H1 (cell line): ENCODE results near the gene ANAPC1. TPM values are rescaled to one million over a fixed set of nuclear protein-coding genes. Genes with fewer than 3 reads are reported as not detected.
A peak's percentile ranks its signal among the peaks of the same experiment; 100 is the strongest.

ENCODE experiments used
- CTCF ChIA-PET: fragments of 300-600 bp; sonication (Branson Sonifier 250); formaldehyde crosslinking; loops from one replicate; lab custom pipeline; 2021; ENCODE audit not compliant: partially characterized antibody; lab: Charles Lee
- POLR2A ChIA-PET: fragments of 300-600 bp; sonication (Branson Sonifier 250); formaldehyde crosslinking; loops from one replicate; lab custom pipeline; 2021; ENCODE audit warnings: inconsistent platforms; ENCODE audit not compliant: partially characterized antibody; lab: Charles Lee
- DNase-seq, 2 experiments: peaks; one replicate each; pipeline versions ENCODE4 v3.0.0 to v3.0.0-alpha.2; 2010 to 2022; ENCODE audit warnings: low spot score in 2 of 2, low read depth in 1 of 2, mixed read lengths in 1 of 2
- FAIRE-seq: peaks from 2 replicates; lab custom pipeline; 2011; peaks lifted over from hg19 to GRCh38; lab: Jason Lieb, UNC
- H2AFZ ChIP-seq: 2 replicates; pipeline ENCODE4 v1.8.1; 2012; ENCODE audit warnings: low read length, inconsistent platforms
- H2AK5ac ChIP-seq: 2 replicates; pipeline ENCODE4 v1.6.1; 2013; ENCODE audit warnings: low read depth, low read length
- H2BK120ac ChIP-seq: replicated peaks from 2 replicates; pipeline ENCODE3; 2013; ENCODE audit warnings: low read depth, low read length, inconsistent platforms
- H2BK12ac ChIP-seq: 2 replicates; pipeline ENCODE4 v1.6.1; 2013; ENCODE audit warnings: low read depth, low read length
- H2BK15ac ChIP-seq: 2 replicates; pipeline ENCODE4 v1.6.1; 2013; ENCODE audit warnings: low read length
- H2BK20ac ChIP-seq: 2 replicates; pipeline ENCODE4 v1.6.1; 2013; ENCODE audit warnings: low read length
- H2BK5ac ChIP-seq: 2 replicates; pipeline ENCODE4 v1.6.1; 2013; ENCODE audit warnings: low read depth, low read length
- H3K14ac ChIP-seq: 2 replicates; pipeline ENCODE4 v1.6.1; 2013; ENCODE audit warnings: inconsistent platforms; ENCODE audit not compliant: insufficient read length
- H3K18ac ChIP-seq: 2 replicates; pipeline ENCODE4 v1.6.1; 2013; ENCODE audit warnings: low read length; ENCODE audit errors: extremely low read depth
- H3K23ac ChIP-seq: 2 replicates; pipeline ENCODE4 v1.6.1; 2013; ENCODE audit warnings: inconsistent platforms; ENCODE audit not compliant: insufficient read length
- H3K23me2 ChIP-seq: 2 replicates; pipeline ENCODE4 v1.6.1; 2013; ENCODE audit warnings: low read depth, low read length
- H3K27ac ChIP-seq: 2 replicates; pipeline ENCODE4 v1.6.1; 2011; ENCODE audit warnings: low read depth, low read length, inconsistent platforms
- H3K27me3 ChIP-seq, 4 experiments: replicated peaks in 1 of 4; 1 replicate in 1 of 4; 2 replicates in 3 of 4; pipeline versions ENCODE4 v1.6.1 to v1.8.1; 2011 to 2013; ENCODE audit warnings: low read length in 3 of 4, mild to moderate bottlenecking in 3 of 4, inconsistent platforms in 2 of 4, mixed read lengths in 2 of 4, moderate library complexity in 1 of 4; ENCODE audit not compliant: control insufficient read depth in 3 of 4, insufficient read depth in 3 of 4; ENCODE audit errors: extremely low read depth in 1 of 4
- H3K36me3 ChIP-seq, 4 experiments: 2 replicates each; pipeline versions ENCODE4 v1.6.1 to v1.8.1; 2011 to 2013; ENCODE audit warnings: mild to moderate bottlenecking in 4 of 4, low read length in 3 of 4, moderate library complexity in 2 of 4, control low read depth in 1 of 4, inconsistent platforms in 1 of 4; ENCODE audit not compliant: insufficient read depth in 4 of 4, control insufficient read depth in 2 of 4
- H3K4ac ChIP-seq: replicated peaks from 2 replicates; pipeline ENCODE3; 2013; ENCODE audit warnings: low read length, low read depth, mixed read lengths, inconsistent platforms; ENCODE audit not compliant: insufficient read length
- H3K4me1 ChIP-seq, 4 experiments: replicated peaks in 1 of 4; 1 replicate in 1 of 4; 2 replicates in 3 of 4; pipeline versions ENCODE4 v1.6.1 to v1.8.1; 2011 to 2013; ENCODE audit warnings: low read length in 3 of 4, inconsistent platforms in 2 of 4, mixed read lengths in 1 of 4; ENCODE audit not compliant: insufficient read depth in 4 of 4, control insufficient read depth in 3 of 4
- H3K4me2 ChIP-seq, 2 experiments: 2 replicates each; pipeline versions ENCODE4 v1.6.1 to v1.8.1; 2011 to 2013; ENCODE audit warnings: low read depth in 2 of 2, low read length in 2 of 2, control low read depth in 1 of 2, inconsistent platforms in 1 of 2, mild to moderate bottlenecking in 1 of 2; ENCODE audit not compliant: insufficient read depth in 1 of 2
- H3K4me3 ChIP-seq, 4 experiments: fragments of 200-600, 300-600 bp in 1 of 4; sonication (generic), shearing (Covaris generic), sonication (Bioruptor Twin) in 1 of 4; 2 replicates each; pipeline versions ENCODE4 v1.5.1 to v1.8.1; 2011 to 2016; ENCODE audit warnings: low read length in 4 of 4, low read depth in 3 of 4, control low read depth in 2 of 4, inconsistent platforms in 2 of 4, mild to moderate bottlenecking in 2 of 4, mixed read lengths in 1 of 4, moderate library complexity in 1 of 4; ENCODE audit not compliant: insufficient read depth in 2 of 4; ENCODE audit errors: extremely low read depth in 1 of 4
- H3K56ac ChIP-seq: replicated peaks from 2 replicates; pipeline ENCODE3; 2013; ENCODE audit warnings: low read depth, mild to moderate bottlenecking, mixed read lengths, low read length, inconsistent platforms; ENCODE audit not compliant: insufficient read length
- H3K79me1 ChIP-seq: 2 replicates; pipeline ENCODE4 v1.6.1; 2013; ENCODE audit warnings: low read depth, low read length, control low read depth
- H3K79me2 ChIP-seq, 2 experiments: 2 replicates each; pipeline versions ENCODE4 v1.6.1 to v1.8.1; 2012 to 2013; ENCODE audit warnings: low read length in 2 of 2, mild to moderate bottlenecking in 2 of 2, inconsistent platforms in 1 of 2; ENCODE audit not compliant: insufficient read depth in 2 of 2, control insufficient read depth in 1 of 2
- H3K9ac ChIP-seq, 4 experiments: replicated peaks in 1 of 4; 1 replicate in 1 of 4; 2 replicates in 3 of 4; pipeline versions ENCODE4 v1.6.1 to v1.8.1; 2011 to 2013; ENCODE audit warnings: low read depth in 3 of 4, low read length in 3 of 4, control low read depth in 2 of 4, mild to moderate bottlenecking in 2 of 4, moderate library complexity in 2 of 4, inconsistent platforms in 1 of 4; ENCODE audit errors: extremely low read depth in 1 of 4
- H3K9me3 ChIP-seq, 2 experiments: 2 replicates each; pipeline versions ENCODE4 v1.6.1 to v1.8.1; 2012 to 2013; ENCODE audit warnings: mild to moderate bottlenecking in 2 of 2, moderate library complexity in 2 of 2, control low read depth in 1 of 2, inconsistent platforms in 1 of 2, low read depth in 1 of 2, low read length in 1 of 2, mixed read lengths in 1 of 2; ENCODE audit not compliant: insufficient read depth in 2 of 2
- H4K20me1 ChIP-seq, 2 experiments: replicated peaks in 1 of 2; 2 replicates each; pipeline versions ENCODE3 to v1.8.1; 2011 to 2013; ENCODE audit warnings: inconsistent platforms in 2 of 2, low read length in 2 of 2, mild to moderate bottlenecking in 1 of 2; ENCODE audit not compliant: insufficient read depth in 2 of 2, control insufficient read depth in 1 of 2
- H4K5ac ChIP-seq: 2 replicates; pipeline ENCODE4 v1.6.1; 2013; ENCODE audit warnings: low read length, low read depth, mixed read lengths, inconsistent platforms; ENCODE audit not compliant: insufficient read length
- H4K8ac ChIP-seq: 2 replicates; pipeline ENCODE4 v1.8.0; 2013; ENCODE audit warnings: mild to moderate bottlenecking, moderate library complexity, low read length, inconsistent platforms; ENCODE audit not compliant: insufficient read depth; ENCODE audit errors: extremely low read depth
- H4K91ac ChIP-seq: replicated peaks from 2 replicates; pipeline ENCODE3; 2013; ENCODE audit warnings: low read length, mixed read lengths, inconsistent platforms; ENCODE audit not compliant: insufficient read length
- CBX8 ChIP-seq: fragments of 300-800, 300-1000 bp; sonication (generic); IDR thresholded peaks from 2 replicates; pipeline ENCODE4 v1.7.1; 2016; ENCODE audit warnings: low read depth, low read length, borderline replicate concordance
- CEBPB ChIP-seq: IDR thresholded peaks from 2 replicates; pipeline ENCODE4 v1.6.1; 2012; ENCODE audit warnings: low read depth, low read length
- CHD2 ChIP-seq: IDR thresholded peaks from 2 replicates; pipeline ENCODE4 v1.6.1; 2012; ENCODE audit warnings: low read length, improper control_type of control experiment
- FOSL1 ChIP-seq: IDR thresholded peaks from 2 replicates; pipeline ENCODE4 v1.6.1; 2011; ENCODE audit warnings: mild to moderate bottlenecking, low read depth, low read length, moderate library complexity; ENCODE audit not compliant: insufficient read depth
- HDAC2 ChIP-seq, 2 experiments: fragments of 300-600 bp in 1 of 2; sonication (generic) in 1 of 2; IDR thresholded peaks; 2 replicates each; pipeline ENCODE4 v1.6.1; 2011 to 2012; ENCODE audit warnings: low read depth in 2 of 2, low read length in 2 of 2, mild to moderate bottlenecking in 2 of 2, moderate library complexity in 2 of 2, borderline replicate concordance in 1 of 2, inconsistent platforms in 1 of 2
- POLR2AphosphoS5 ChIP-seq: IDR thresholded peaks from 2 replicates; pipeline ENCODE4 v1.6.1; 2011; ENCODE audit warnings: low read depth, low read length
- SP1 ChIP-seq: IDR thresholded peaks from 2 replicates; pipeline ENCODE4 v1.6.1; 2011; ENCODE audit warnings: low read depth, low read length
- TAF7 ChIP-seq: optimal IDR thresholded peaks from 2 replicates; pipeline ENCODE3; 2011; ENCODE audit warnings: low read depth, mild to moderate bottlenecking, inconsistent platforms, low read length, moderate library complexity, borderline replicate concordance
- USF2 ChIP-seq: IDR thresholded peaks from 2 replicates; pipeline ENCODE4 v1.6.1; 2011; ENCODE audit warnings: low read length, improper control_type of control experiment
- WGBS, 2 experiments: shearing (Covaris generic) in 1 of 2; methylation state at CpG; one replicate each; pipeline versions ENCODE4 v1.1.6 to v1.1.7; 2013 to 2015; ENCODE audit warnings: low lambda C conversion rate in 2 of 2, mixed read lengths in 2 of 2, inconsistent platforms in 1 of 2, low coverage in 1 of 2, missing lambda C conversion rate in 1 of 2; ENCODE audit not compliant: insufficient replicate concordance in 2 of 2, insufficient coverage in 1 of 2, insufficient read length in 1 of 2; ENCODE audit errors: extremely low coverage in 1 of 2, missing lambda C conversion rate in 1 of 2; 5-methylcytosine and 5-hydroxymethylcytosine counted together
- polyA plus RNA-seq, 7 experiments: library from polyadenylated mRNA; depleted of rRNA in 3 of 7; stranded (reverse) in 5 of 7; unstranded in 2 of 7; fragments of >200 nt in 5 of 7; fragments of 200-250 nt in 2 of 7; gene quantifications; 1 replicate in 5 of 7; 2 replicates in 1 of 7; 4 replicates in 1 of 7; pipeline versions ENCODE4 v1.2.1 to v1.2.3, GENCODE V29; 2011 to 2013; ENCODE audit warnings: missing spikeins in 2 of 7, mixed read lengths in 2 of 7
- total RNA-seq: library from RNA; stranded (reverse); fragmentation: NEBNext Ultra II Directional; extraction: Animal tissue kit (Norgen Biotek cat#: 25700); gene quantifications from 2 replicates; pipeline ENCODE4 v1.2.1, GENCODE V29; 2021
- TF ChIP-seq, protein P1 (sequence below), 3 experiments: IDR thresholded peaks; 1 replicate in 2 of 3; 2 replicates in 1 of 3; pipeline versions ENCODE4 v1.5.1 to v1.6.1; 2011; ENCODE audit warnings: low read length in 3 of 3, mild to moderate bottlenecking in 3 of 3, inconsistent platforms in 2 of 3, low read depth in 1 of 3, moderate library complexity in 1 of 3; ENCODE audit not compliant: insufficient read depth in 1 of 3; ENCODE audit errors: control extremely low read depth in 1 of 3

Gene ANAPC1
- total and polyA plus RNA-seq, 2 of the 8 experiments (the other 6 are each of a cell fraction or from before 2014, with no cell fraction given), result 46.6 to 107 TPM

DNA sequence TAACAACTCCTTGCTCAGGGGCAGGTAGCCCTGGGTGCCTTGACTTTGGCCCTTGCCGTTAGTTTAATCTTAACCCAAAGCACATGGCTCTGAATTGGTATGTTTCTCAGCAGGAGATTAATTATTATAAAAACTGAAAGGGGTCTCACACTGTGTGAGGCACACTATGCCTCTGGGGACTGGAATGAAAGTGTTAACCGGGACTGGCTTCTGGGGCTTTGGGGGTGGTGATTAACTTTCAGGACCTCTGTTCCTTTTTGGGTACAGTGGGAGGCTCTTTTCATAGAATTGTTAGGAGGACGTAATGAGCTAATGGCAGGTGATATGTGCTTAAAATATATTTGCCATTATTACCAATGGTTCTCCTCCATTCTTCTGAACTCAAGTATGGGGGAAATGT is 19.5 kb upstream of the ANAPC1 start:
- Histone ChIP-seq H3K4me2 (peak overlapping the region in 1 of 2 experiments; percentile 15; a peak in 1 of 4 replicates), H3K27ac (no peak overlapping the region), H4K91ac (no peak overlapping the region), H3K36me3 (no peaks in the 10 kb centered on the region), H2BK5ac (no peak overlapping the region), H2AK5ac (no peak overlapping the region), H2BK120ac (no peak overlapping the region), H2BK15ac (no peak overlapping the region), H3K9ac (no peak overlapping the region), H3K9me3 (no peaks in the 10 kb centered on the region), H3K4me3 (no peak overlapping the region; a peak in 1 of 8 replicates), H4K5ac (no peak overlapping the region), H4K20me1 (peaks cover 4% of the 10 kb centered on the region in 2 experiments), H3K18ac (no peak overlapping the region), H3K79me2 (no peaks in the 10 kb centered on the region; a peak in 1 of 4 replicates), H3K56ac (no peak overlapping the region), H3K23ac (no peak overlapping the region), H2AFZ (no peak overlapping the region), H3K23me2 (peaks cover 5% of the 10 kb centered on the region), H3K79me1 (no peaks in the 10 kb centered on the region), H3K27me3 (peaks cover 0 to 13% (median 5%) of the 10 kb centered on the region in 4 experiments; a peak in 5 of 7 replicates), H3K14ac (no peak overlapping the region), H3K4me1 (peaks cover 2 to 16% (median 4%) of the 10 kb centered on the region in 4 experiments; a peak in 6 of 7 replicates), H2BK20ac (no peak overlapping the region), H2BK12ac (no peak overlapping the region), H3K4ac (no peak overlapping the region), H4K8ac (no peak overlapping the region)
- ChIA-PET POLR2A (interaction anchor here (1.5 kb wide), 1 partner anchor 43 kb away, joined by 5 read pairs; no protein-coding TSS in a partner anchor), CTCF (interaction anchor here (0.9 to 3.5 kb wide), 7 partner anchors 9 to 145 kb away, joined by 3 to 19 read pairs (median 6); no protein-coding TSS in a partner anchor)
- 67% methylated on average over 3 of the region's 3 CpGs; no CpG with 5 or more reads in 1 of the 2 experiments for WGBS, 2 experiments
- DNase-seq (no peak), FAIRE-seq (no peak)
- no peak for TF ChIP-seq CEBPB
- TF ChIP-seq HDAC2 (IDR thresholded peaks at IDR 0.05; ENCODE audit: borderline replicate concordance in 1 of 2, low read depth in 2 of 2, low read length in 2 of 2), result no peak
- TF ChIP-seq, protein P1, sequence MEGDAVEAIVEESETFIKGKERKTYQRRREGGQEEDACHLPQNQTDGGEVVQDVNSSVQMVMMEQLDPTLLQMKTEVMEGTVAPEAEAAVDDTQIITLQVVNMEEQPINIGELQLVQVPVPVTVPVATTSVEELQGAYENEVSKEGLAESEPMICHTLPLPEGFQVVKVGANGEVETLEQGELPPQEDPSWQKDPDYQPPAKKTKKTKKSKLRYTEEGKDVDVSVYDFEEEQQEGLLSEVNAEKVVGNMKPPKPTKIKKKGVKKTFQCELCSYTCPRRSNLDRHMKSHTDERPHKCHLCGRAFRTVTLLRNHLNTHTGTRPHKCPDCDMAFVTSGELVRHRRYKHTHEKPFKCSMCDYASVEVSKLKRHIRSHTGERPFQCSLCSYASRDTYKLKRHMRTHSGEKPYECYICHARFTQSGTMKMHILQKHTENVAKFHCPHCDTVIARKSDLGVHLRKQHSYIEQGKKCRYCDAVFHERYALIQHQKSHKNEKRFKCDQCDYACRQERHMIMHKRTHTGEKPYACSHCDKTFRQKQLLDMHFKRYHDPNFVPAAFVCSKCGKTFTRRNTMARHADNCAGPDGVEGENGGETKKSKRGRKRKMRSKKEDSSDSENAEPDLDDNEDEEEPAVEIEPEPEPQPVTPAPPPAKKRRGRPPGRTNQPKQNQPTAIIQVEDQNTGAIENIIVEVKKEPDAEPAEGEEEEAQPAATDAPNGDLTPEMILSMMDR (IDR thresholded peaks at IDR 0.05; ENCODE audit: control extremely low read depth in 1 of 3, insufficient read depth in 1 of 3, low read depth in 1 of 3, low read length in 3 of 3), result no peak
- TF ChIP-seq POLR2AphosphoS5, result no peak
- TF ChIP-seq SP1, result no peak
- TF ChIP-seq TAF7, result no peak
- no peak for TF ChIP-seq CBX8
- TF ChIP-seq CHD2, result no peak
- no peak for TF ChIP-seq USF2
- TF ChIP-seq FOSL1, result no peak
